ENCODE measurements around the gene HTRA3. TPM values are rescaled to one million over a fixed set of nuclear protein-coding genes. Genes with fewer than 3 reads are reported as not detected.

Gene HTRA3
- total RNA-seq, 2 donors from 2014 or later = 6.0 to 18.9 TPM

GRCh38 chr4:8227201-8227770, 42.3 kb upstream of the HTRA3 start:
- peaks cover 7% of the 10 kb centered on the region for H3K4me1 ChIP-seq (replicated peaks)
- no peak for TF ChIP-seq CTCF (IDR thresholded peaks at IDR 0.05)
- TF ChIP-seq POLR2A (IDR thresholded peaks at IDR 0.05) = no peak
- TF ChIP-seq POLR2AphosphoS5 (IDR thresholded peaks at IDR 0.05) = no peak
- no peaks in the 10 kb centered on the region for H3K36me3 ChIP-seq
- WGBS = 78% methylated on average over 31 of the region's 31 CpGs
- no peak overlapping the region for H3K27ac ChIP-seq
- no peaks in the 10 kb centered on the region for H3K27me3 ChIP-seq (replicated peaks; ENCODE audit: insufficient read depth)
- intact Hi-C loops (cut with DNase I) = no loop called here
- no peak for DNase-seq (ENCODE audit: low spot score)
- H3K4me3 ChIP-seq = no peak overlapping the region
- H3K9me3 ChIP-seq = no peaks in the 10 kb centered on the region

- H3K4me3 ChIP-seq = no peak overlapping the region
- TF ChIP-seq POLR2A (IDR thresholded peaks at IDR 0.05) (no peak), POLR2AphosphoS5 (IDR thresholded peaks at IDR 0.05) (no peak), CTCF (IDR thresholded peaks at IDR 0.05) (no peak)
- H3K27me3 ChIP-seq (replicated peaks; ENCODE audit: insufficient read depth) = no peaks in the 10 kb centered on the region
- H3K36me3 ChIP-seq = no peaks in the 10 kb centered on the region
- WGBS = 89% methylated on average over 19 of the region's 27 CpGs
- no peaks in the 10 kb centered on the region for H3K9me3 ChIP-seq
- intact Hi-C loops (cut with DNase I) = no loop called here
- DNase-seq (ENCODE audit: low spot score) = no peak
- peak overlapping the region; percentile 51 to 59 for H3K27ac ChIP-seq
- peaks cover 7% of the 10 kb centered on the region for H3K4me1 ChIP-seq (replicated peaks)
Measured at GRCh38 chr4:8227771-8228318, 41.7 kb upstream of the HTRA3 start.

- TF ChIP-seq POLR2AphosphoS5 (IDR thresholded peaks at IDR 0.05) (peak; percentile 71), POLR2A (IDR thresholded peaks at IDR 0.05) (no peak), CTCF (IDR thresholded peaks at IDR 0.05) (peak in 1 of 4 experiments; percentile 14)
- peak; percentile 78 for DNase-seq (ENCODE audit: low spot score)
- Histone ChIP-seq H3K36me3 (no peaks in the 10 kb centered on the region), H3K9me3 (no peaks in the 10 kb centered on the region), H3K27ac (peak overlapping the region; percentile 51 to 59), H3K4me1 (replicated peaks) (peaks cover 7% of the 10 kb centered on the region), H3K4me3 (no peak overlapping the region), H3K27me3 (replicated peaks; ENCODE audit: insufficient read depth) (no peaks in the 10 kb centered on the region)
- 46% methylated on average over 22 of the region's 39 CpGs for WGBS
- intact Hi-C loops (cut with DNase I) = no loop called here
Measured at GRCh38 chr4:8228319-8229250, 41.0 kb upstream of the HTRA3 start.

GRCh38 chr4:8229331-8229975, 40.1 kb upstream of the HTRA3 start:
- peaks cover 7% of the 10 kb centered on the region for H3K4me1 ChIP-seq (replicated peaks)

More at GRCh38 chr4:8229331-8229975, 40.1 kb upstream of the HTRA3 start:
- Histone ChIP-seq H3K27ac (no peak overlapping the region), H3K36me3 (no peaks in the 10 kb centered on the region), H3K9me3 (no peaks in the 10 kb centered on the region), H3K27me3 (replicated peaks; ENCODE audit: insufficient read depth) (no peaks in the 10 kb centered on the region), H3K4me3 (no peak overlapping the region)
- 88% methylated on average over 17 of the region's 17 CpGs for WGBS
- DNase-seq (ENCODE audit: low spot score) = no peak
- intact Hi-C loops (cut with DNase I) = no loop called here
- TF ChIP-seq CTCF (IDR thresholded peaks at IDR 0.05) = no peak
- no peak for TF ChIP-seq POLR2A (IDR thresholded peaks at IDR 0.05)
- TF ChIP-seq POLR2AphosphoS5 (IDR thresholded peaks at IDR 0.05) = no peak
